GM19099 (cell line): ENCODE results near the gene TBPL2.

Experiments
- POLR2A ChIP-seq: IDR thresholded peaks from 3 replicates; pipeline ENCODE4 v1.6.1; 2011; ENCODE audit warnings: low read depth; ENCODE audit not compliant: insufficient read length; ENCODE audit errors: extremely low read depth

Gene TBPL2

DNA sequence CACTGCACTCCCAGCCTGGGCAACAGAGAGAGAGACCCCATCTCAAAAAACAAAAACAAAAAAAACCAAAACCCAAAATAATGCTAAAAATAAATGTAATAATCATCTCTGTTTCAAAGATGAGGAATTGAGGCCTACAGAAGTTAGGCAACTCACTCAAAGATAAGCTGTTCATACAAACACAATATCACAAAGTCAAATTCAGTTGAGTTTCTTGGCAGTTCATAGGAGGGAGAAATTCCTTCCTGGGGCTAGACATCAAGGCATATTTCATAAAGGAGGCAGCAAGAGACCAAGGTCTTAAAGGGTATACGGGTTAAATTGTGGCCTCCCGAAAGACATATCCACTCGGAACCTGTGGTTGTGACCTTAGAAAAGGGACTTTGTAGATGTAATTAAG lies 8.7 kb upstream of the TBPL2 start:
- TF ChIP-seq POLR2A: no peak

- no peak for TF ChIP-seq POLR2A
Measured at GRCh38 chr14:55448141-55448614, 7.8 kb upstream of the TBPL2 start.

DNA sequence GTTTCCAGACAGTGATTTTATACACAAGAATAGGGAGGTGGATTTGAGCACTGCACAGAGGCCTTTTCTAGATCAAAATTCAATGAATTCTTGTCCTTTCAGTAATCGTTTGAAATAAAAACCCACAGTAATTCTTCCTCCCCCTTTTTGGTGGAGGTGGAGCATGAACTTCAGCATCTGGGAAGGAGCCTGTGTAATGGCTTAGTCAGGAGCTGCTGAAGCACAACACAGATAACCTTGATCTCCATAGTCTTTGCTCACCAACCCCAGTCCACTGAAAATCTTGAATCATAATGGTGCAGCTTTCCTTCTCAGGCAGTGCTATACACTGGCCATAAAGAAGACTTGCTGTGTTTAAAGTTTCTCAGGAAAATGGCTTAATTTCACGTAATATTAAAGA lies 6.4 kb upstream of the TBPL2 start:
- no peak for TF ChIP-seq POLR2A

DNA sequence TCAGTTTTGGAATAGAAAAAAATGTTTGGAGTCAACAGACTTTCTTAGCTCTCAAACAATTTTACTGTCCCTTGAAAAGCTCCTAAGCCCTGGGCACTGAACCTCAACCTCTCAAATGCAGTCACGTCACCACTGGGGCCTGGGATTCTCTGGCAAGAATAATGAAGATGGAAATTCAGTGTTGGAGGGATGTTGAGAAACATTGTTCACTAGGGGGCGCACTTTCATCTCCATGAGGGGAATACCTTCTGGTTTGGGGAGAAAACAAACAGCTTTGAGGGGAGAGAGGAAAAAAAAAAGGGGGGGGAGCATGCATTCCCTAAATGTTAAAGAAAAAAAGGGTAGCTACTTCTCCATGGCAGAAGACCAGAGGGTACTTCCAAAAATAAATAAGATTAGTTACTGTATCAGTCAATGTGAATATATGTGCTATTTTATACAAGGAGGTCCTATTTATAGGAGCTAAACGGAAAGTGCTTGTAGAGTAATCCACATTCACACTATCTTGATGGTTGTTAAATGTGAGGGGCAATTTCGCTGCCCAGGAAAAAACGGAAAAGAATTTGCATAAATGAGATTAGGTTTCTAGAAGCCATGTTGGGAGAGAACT lies 5.8 kb upstream of the TBPL2 start:
- no peak for TF ChIP-seq POLR2A

GRCh38 chr14:55441286-55441685 lies 870 bp upstream of the TBPL2 start:
- no peak for TF ChIP-seq POLR2A

DNA sequence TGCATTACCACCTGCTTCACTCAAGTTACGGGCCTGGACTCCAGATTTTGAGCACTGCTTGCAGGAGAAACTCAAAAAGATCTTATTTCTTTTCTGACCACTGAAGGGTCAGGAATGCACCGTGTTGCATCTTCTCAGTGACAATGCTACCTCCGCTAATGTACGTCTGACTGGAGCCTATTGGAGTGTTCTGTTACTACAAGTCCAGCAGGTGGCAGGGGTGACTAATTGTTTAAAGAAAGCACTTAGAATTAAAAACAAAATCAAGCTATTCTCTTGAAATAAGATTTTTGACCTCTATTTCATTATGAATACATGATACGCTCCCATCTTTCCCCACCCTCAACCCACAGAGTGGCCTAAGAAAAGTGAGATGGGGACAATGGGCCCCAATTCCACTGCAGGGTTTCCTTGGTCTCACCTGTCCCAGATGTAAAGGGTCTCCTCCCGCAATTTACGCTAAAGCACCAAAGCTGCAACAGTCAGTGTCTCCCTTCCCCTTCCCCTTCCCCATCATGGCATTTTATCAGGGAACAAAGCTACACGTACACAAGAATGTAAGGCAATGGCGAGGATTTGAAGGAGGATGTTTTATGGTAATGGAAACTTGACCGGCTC lies 2.2 kb downstream of the TBPL2 start:
- TF ChIP-seq POLR2A: no peak

DNA sequence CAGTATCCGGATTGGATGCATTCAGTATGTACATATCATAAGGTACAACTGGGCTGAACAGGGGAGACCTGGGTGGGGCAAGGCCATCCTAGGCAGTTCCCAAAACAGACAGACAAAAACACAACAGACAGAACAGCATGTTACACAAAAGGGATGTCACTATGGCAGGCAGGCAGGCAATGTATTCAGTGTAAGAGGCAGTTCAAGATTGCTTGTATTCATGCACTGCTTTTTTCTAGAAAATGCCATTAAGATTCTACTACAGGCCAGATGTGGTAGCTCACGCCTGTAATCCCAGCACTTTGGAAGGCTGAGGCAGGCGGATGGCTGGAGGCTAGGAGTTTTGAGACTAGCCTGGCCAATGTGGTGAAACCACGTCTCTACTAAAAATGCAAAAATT lies 3.5 kb downstream of the TBPL2 start:
- TF ChIP-seq POLR2A: no peak

GRCh38 chr14:55436519-55436918 lies 3.9 kb downstream of the TBPL2 start:
- no peak for TF ChIP-seq POLR2A

DNA sequence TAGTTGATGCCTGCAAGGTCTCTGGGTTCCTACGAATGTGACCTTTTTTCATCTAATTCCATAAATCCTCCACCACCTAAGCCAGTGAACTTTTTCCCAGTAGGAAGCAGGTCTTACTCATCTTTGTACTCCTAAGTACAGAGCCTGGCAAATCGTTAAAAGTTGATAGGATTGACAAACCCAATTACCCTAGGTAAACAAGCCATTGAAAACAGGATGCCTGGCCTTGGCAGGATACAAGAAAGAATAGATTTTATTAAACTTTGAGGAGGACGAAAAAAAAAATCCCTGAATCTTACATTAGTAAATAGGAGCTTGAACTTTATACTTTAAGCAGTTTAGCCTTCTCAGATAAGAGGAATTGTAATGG lies 5.6 kb downstream of the TBPL2 start:
- no peak for TF ChIP-seq POLR2A

DNA sequence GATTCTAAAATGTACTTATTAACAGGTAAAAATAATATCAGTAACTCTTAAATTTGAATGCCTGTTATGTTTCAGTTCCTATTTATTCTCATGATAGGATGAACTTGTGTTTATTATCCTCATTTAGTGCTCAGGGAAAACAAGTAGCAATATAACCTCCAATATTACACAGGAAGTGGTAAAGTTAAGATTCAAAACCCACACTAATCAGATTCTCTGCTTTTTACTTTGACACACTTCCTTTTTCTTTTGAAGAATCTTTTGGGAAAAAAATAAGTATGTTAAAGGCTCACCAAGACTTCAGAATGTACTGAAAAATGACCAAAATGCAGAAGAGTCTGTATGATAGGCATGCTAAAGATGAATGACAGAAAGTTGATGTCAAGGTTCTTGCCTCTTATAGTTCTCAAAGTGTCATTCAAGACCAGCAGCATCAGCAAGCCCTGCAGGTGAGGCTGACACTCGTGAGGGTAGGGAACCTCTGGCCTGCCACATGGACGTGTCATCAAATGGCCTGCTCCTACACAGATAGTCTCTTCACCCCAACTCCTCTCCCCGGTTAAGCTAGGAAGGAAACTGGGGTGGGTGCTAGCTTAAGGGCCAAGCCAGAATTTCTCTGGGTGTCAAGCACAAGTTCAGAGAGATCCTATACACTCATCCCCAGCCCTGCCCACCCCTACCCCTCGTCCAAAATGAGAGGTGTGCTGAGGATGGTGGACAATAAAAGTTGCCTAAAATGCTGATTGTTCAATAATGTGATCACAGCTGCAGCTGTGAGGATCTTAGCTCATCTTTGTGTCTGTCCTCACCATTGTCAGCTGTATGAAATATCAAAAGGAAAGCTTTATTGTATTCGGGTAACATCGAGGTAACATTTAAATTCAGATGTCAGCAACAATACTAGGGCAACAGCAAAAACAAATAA lies 6.3 kb downstream of the TBPL2 start:
- TF ChIP-seq POLR2A: no peak

DNA sequence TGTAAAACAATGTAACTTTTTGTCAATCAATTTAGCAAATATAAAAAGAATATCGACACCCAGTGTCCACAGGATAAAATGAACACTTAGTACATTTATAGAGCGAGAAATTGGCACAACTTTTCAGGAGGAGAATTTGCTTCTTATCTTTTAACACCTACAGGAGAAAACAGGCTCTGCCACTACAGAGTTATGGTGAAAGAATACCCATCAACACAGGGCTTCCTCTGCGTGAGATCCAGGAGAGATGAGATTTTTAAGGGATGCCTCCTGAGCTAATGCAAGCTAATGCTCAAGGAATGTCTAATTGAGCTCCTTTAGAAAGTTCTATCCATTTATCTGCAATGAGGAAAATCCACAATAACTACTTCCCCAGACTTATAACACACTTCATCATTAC lies 7.8 kb downstream of the TBPL2 start:
- no peak for TF ChIP-seq POLR2A

DNA sequence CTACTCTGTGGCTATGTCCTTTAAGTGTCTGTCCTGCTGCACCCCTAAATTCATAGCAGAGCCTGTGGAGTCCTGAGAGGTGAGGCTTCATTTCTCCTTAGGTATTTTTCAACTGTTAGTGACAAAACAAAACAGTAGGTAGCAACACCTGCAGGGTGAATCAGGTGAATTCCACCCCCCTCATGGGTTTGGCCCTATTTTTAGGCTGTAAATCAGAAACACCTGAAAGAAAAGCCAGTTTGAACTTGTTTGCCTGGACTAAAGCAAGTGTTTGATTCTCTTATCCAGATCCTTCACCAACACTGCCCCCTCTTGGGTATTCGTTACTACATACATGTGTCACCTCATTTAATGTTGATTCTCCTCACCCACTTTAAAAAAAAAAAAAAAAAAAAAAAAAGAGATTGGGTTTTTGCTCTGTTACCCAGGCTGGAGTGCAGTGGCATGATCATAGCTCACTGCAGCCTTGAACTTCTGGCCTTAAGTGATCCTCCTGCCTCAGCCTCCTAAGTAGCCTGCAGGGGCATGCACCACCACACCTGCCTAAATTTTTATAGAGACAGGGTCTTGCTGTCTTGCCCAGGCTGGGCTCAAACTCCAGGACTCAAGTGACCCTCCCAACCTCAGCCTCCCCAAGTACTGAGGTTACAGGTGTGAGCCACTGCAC lies 10.3 kb downstream of the TBPL2 start:
- no peak for TF ChIP-seq POLR2A

DNA sequence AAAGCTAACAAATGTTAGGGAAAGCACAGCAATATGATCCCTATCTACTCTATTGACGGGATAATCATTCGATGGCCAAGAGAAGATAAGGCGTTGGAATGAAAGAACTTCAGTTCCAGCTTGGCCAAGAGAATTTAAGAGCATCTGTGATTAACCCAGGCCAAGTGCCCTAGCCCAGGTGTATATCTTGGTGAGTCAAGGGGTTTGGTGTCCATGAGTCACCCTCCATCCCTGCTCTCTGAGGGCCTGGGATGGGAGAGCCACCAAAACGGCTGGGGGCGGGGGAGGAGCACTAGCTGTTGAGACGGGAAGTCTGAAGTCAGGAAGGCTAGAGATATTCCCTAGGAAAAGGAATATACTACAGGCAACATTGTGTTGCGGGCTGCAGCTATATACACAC lies 13.0 kb downstream of the TBPL2 start:
- TF ChIP-seq POLR2A: no peak

DNA sequence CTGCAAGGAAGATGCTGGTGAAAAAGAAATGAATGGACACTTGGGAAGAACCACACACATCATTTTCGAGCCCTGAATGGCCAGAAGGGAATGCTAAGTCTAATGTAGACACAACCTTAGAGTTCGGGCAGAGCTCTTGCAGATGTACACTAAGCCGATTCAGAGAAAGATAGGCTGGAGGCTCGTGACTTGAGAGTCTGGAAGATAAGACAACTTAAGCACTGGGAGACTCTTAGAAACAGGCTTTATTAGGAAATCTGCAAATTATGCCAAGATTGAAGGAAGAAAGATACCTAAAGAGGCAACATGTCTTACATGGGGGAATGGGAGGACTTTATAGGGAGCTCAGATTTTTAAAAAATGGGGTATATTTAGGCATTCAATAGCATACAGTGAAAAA lies 13.5 kb downstream of the TBPL2 start:
- TF ChIP-seq POLR2A: no peak

GRCh38 chr14:55425091-55425490 lies 15.3 kb downstream of the TBPL2 start:
- TF ChIP-seq POLR2A: no peak
